K562 (cell line): ENCODE data around the gene PTPRU. TPM values are rescaled to one million over a fixed set of nuclear protein-coding genes. Genes with fewer than 3 reads are reported as not detected.

Experiments used
- ATAC-seq: fragments of 200-7000 bp; cut with Tn5 transposase; 3 replicates; pipeline ENCODE4 v1.9.1; 2020; ENCODE audit warnings: moderate library complexity
- BruUV-seq: library from RNA; stranded (reverse); fragments of 400-500 nt; replicated peaks from 2 replicates; lab custom pipeline; 2021; lab: Mats Ljungman, UMichigan
- CTCF ChIA-PET: fragments of 300-600 bp; formaldehyde crosslinking; extraction: SDS; loops from one replicate; lab custom pipeline; 2021; ENCODE audit warnings: low intra/inter-chr PET ratio; lab: Yijun Ruan, JAX
- POLR2A ChIA-PET: fragments of 300-600, 350-650 bp; sonication (Branson Sonifier 250); formaldehyde crosslinking; extraction: SDS; loops from one replicate; lab custom pipeline; 2021; ENCODE audit warnings: antibody characterized with exemption, inconsistent platforms; lab: Yijun Ruan, JAX
- DNase-seq, 4 experiments: peaks; one replicate each; pipeline versions ENCODE4 v3.0.0 to v3.0.0-alpha.2; 2011 to 2018; ENCODE audit warnings: low spot score in 3 of 4, mixed read lengths in 3 of 4; ENCODE audit errors: extremely low read depth in 1 of 4
- FAIRE-seq: peaks from 2 replicates; lab custom pipeline; 2011; peaks lifted over from hg19 to GRCh38; lab: Jason Lieb, UNC
- H2AFZ ChIP-seq: 2 replicates; pipeline ENCODE4 v1.6.0; 2011; ENCODE audit warnings: low read depth, low read length, control low read depth, inconsistent platforms
- H3K27ac ChIP-seq: fragments of 200-600 bp; 3 replicates; pipeline ENCODE4 v1.8.0; 2011; ENCODE audit warnings: low read depth, mild to moderate bottlenecking, control low read depth, inconsistent platforms, low read length, moderate library complexity, mixed read lengths; ENCODE audit errors: extremely low read depth
- H3K27me3 ChIP-seq, 2 experiments: fragments of 300-600 bp in 1 of 2; 2 replicates in 1 of 2; 3 replicates in 1 of 2; pipeline versions ENCODE4 v1.6.0 to v1.8.0; 2011; ENCODE audit warnings: inconsistent platforms in 2 of 2, low read length in 2 of 2, mild to moderate bottlenecking in 1 of 2, mixed read lengths in 1 of 2, moderate library complexity in 1 of 2; ENCODE audit not compliant: control insufficient read depth in 2 of 2, insufficient read depth in 2 of 2
- H3K36me3 ChIP-seq: fragments of 300-600 bp; 3 replicates; pipeline ENCODE4 v1.8.0; 2011; ENCODE audit warnings: mild to moderate bottlenecking, low read length, inconsistent platforms; ENCODE audit not compliant: control insufficient read depth, insufficient read depth
- H3K4me1 ChIP-seq, 2 experiments: fragments of 200-600 bp in 1 of 2; replicated peaks in 1 of 2; 2 replicates in 1 of 2; 3 replicates in 1 of 2; pipeline versions ENCODE4 v1.5.1 to v1.8.0; 2011; ENCODE audit warnings: inconsistent platforms in 2 of 2, low read length in 2 of 2, mild to moderate bottlenecking in 1 of 2, mixed read lengths in 1 of 2, moderate library complexity in 1 of 2; ENCODE audit not compliant: control insufficient read depth in 2 of 2, insufficient read depth in 2 of 2
- H3K4me2 ChIP-seq: 2 replicates; pipeline ENCODE4 v1.6.1; 2011; ENCODE audit warnings: low read length, control low read depth, inconsistent platforms, mixed read lengths; ENCODE audit not compliant: insufficient read depth
- H3K4me3 ChIP-seq: fragments of 200-600 bp; sonication (generic), shearing (Covaris generic); 2 replicates; pipeline ENCODE4 v1.5.1; 2016; ENCODE audit warnings: control low read depth, inconsistent platforms
- H3K79me2 ChIP-seq: fragments of 200-600 bp; 3 replicates; pipeline ENCODE4 v1.8.0; 2011; ENCODE audit warnings: low read length, inconsistent platforms; ENCODE audit not compliant: control insufficient read depth, insufficient read depth
- H3K9ac ChIP-seq, 2 experiments: 2 replicates each; pipeline versions ENCODE4 v1.6.0 to v1.6.1; 2011; ENCODE audit warnings: low read depth in 2 of 2, low read length in 2 of 2, control low read depth in 1 of 2, inconsistent platforms in 1 of 2, mild to moderate bottlenecking in 1 of 2, mixed read lengths in 1 of 2; ENCODE audit not compliant: insufficient read depth in 1 of 2
- H3K9me1 ChIP-seq: one replicate; pipeline ENCODE4 v1.6.0; 2011; ENCODE audit warnings: inconsistent platforms, mild to moderate bottlenecking, low read length, moderate library complexity; ENCODE audit not compliant: control insufficient read depth, insufficient read depth
- H3K9me3 ChIP-seq: replicated peaks from 2 replicates; pipeline ENCODE4 v1.5.1; 2011; ENCODE audit warnings: low read depth, low read length, inconsistent platforms; ENCODE audit not compliant: control insufficient read depth, insufficient read depth
- H4K20me1 ChIP-seq: replicated peaks from 2 replicates; pipeline ENCODE4 v1.6.1; 2011; ENCODE audit warnings: low read length, inconsistent platforms, mixed read lengths; ENCODE audit not compliant: control insufficient read depth, insufficient read depth
- CEBPB ChIP-seq: fragments of 450-650 bp; IDR thresholded peaks from 2 replicates; pipeline ENCODE4 v1.6.1; 2016; ENCODE audit warnings: missing genetic modification characterization, missing compliant biosample characterization
- ETV6 ChIP-seq, 3 experiments: fragments of 150-350 bp in 1 of 3; sonication (generic) in 1 of 3; formaldehyde crosslinking in 1 of 3; IDR thresholded peaks; 2 replicates each; pipeline versions ENCODE4 v1.6.1 to v1.8.0; 2014 to 2022; ENCODE audit warnings: borderline replicate concordance in 2 of 3, low read depth in 2 of 3, antibody characterized with exemption in 1 of 3, low read length in 1 of 3, mild to moderate bottlenecking in 1 of 3, missing genetic modification reagents in 1 of 3
- MAFF ChIP-seq: IDR thresholded peaks from 2 replicates; pipeline ENCODE4 v1.6.1; 2012; ENCODE audit warnings: low read length, improper control_type of control experiment
- MCM2 ChIP-seq: fragments of 450-650 bp; IDR thresholded peaks from 2 replicates; pipeline ENCODE4 v1.6.1; 2017; ENCODE audit warnings: low read depth, mild to moderate bottlenecking
- SMARCA4 ChIP-seq: fragments of 450-650 bp; IDR thresholded peaks from 2 replicates; pipeline ENCODE4 v1.6.1; 2016
- SREBF2 ChIP-seq: sonication (generic); formaldehyde crosslinking; IDR thresholded peaks from 2 replicates; pipeline ENCODE4 v1.4.0; 2020; ENCODE audit warnings: mild to moderate bottlenecking, missing genetic modification reagents
- TBL1XR1 ChIP-seq, 2 experiments: IDR thresholded peaks; 2 replicates each; pipeline ENCODE4 v1.6.1; 2012; ENCODE audit warnings: improper control_type of control experiment in 2 of 2, low read length in 2 of 2, mild to moderate bottlenecking in 1 of 2
- TRIM25 ChIP-seq: fragments of 450-650 bp; IDR thresholded peaks from 2 replicates; pipeline ENCODE4 v1.7.0; 2016; ENCODE audit warnings: borderline replicate concordance
- ZC3H4 ChIP-seq: sonication (generic); formaldehyde crosslinking; IDR thresholded peaks from 2 replicates; pipeline ENCODE4 v1.9.0; 2021; ENCODE audit warnings: missing genetic modification reagents, borderline replicate concordance
- ZNF445 ChIP-seq: fragments of 250-450 bp; sonication (Bioruptor Pico); IDR thresholded peaks from 2 replicates; pipeline ENCODE4 v1.4.0; 2020; ENCODE audit warnings: low read depth, mild to moderate bottlenecking, moderate library complexity
- in situ Hi-C: fragments of 300-500 bp; cut with MboI; formaldehyde crosslinking; loops from 4 replicates; pipeline ENCODE4 v1.15.0; 2018; ENCODE audit warnings: inconsistent platforms, mixed read lengths
- intact Hi-C: fragments of 100-400 bp; cut with micrococcal nuclease; formaldehyde crosslinking; loops from 2 replicates; pipeline ENCODE4 v1.14.2; 2022
- polyA plus RNA-seq, 8 experiments: library from polyadenylated mRNA; depleted of rRNA in 4 of 8; stranded (reverse) in 5 of 8; unstranded in 3 of 8; fragments of >200 nt; fragmentation: Nextera tagmentation in 2 of 8; fragmentation: Illumina TruSeq in 1 of 8; extraction: Ambion mirVana in 2 of 8; extraction: Trizol in 1 of 8; gene quantifications; 2 replicates each; pipeline versions ENCODE4 v1.2.1 to v1.2.3, GENCODE V29; 2011 to 2014; ENCODE audit warnings: inconsistent platforms in 1 of 8, missing spikeins in 1 of 8
- total RNA-seq, 7 experiments: library from RNA; depleted of rRNA in 6 of 7; stranded (reverse); fragments of >200 nt in 6 of 7; fragmentation: Illumina TruSeq in 2 of 7; extraction: Trizol in 2 of 7; gene quantifications; 2 replicates each; pipeline versions ENCODE4 v1.2.1 to v1.2.3, GENCODE V29; 2011 to 2021; ENCODE audit warnings: low replicate concordance in 1 of 7
- TF ChIP-seq, protein P1 (sequence below): fragments of 450-650 bp; IDR thresholded peaks from 2 replicates; pipeline ENCODE4 v1.6.1; 2016; ENCODE audit warnings: antibody characterized with exemption
- TF ChIP-seq, protein P2 (sequence below): IDR thresholded peaks from 2 replicates; pipeline ENCODE4 v1.6.1; 2012; ENCODE audit warnings: low read depth, low read length, improper control_type of control experiment, borderline replicate concordance

PTPRU gene
- total and polyA plus RNA-seq, 9 of the 15 experiments (the other 6 are each of a cell fraction or from before 2014, with no cell fraction given) = 0.01 to 2.9 (median 1.0) TPM

DNA sequence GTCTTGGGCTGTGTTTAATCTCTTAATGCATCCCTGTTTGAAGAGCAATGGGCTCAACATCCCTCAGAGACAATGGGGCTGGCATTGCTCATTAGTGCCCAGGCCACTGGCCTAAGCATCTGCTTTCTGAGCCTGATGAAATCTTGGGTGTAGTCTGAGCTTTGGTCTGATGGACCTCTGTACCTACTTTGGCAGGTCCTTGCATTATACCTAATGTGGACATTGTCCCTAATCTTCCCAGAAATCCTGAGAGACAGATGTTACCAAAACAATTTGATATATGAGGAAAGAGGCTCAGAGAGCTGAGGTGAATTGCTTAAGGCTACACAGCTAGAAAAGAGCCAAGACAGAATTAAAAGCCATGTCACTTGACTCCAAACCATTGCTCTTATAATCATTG, 95.0 kb downstream of the PTPRU start:
- Histone ChIP-seq H3K27me3 (peaks cover 4 to 27% of the 10 kb centered on the region in 2 experiments; a peak in 4 of 5 replicates), H3K4me1 (no peaks in the 10 kb centered on the region), H2AFZ (no peak overlapping the region), H3K4me2 (no peak overlapping the region), H3K27ac (no peak overlapping the region), H4K20me1 (no peaks in the 10 kb centered on the region), H3K79me2 (no peaks in the 10 kb centered on the region), H3K9me1 (no peaks in the 10 kb centered on the region), H3K9me3 (no peaks in the 10 kb centered on the region), H3K9ac (no peak overlapping the region), H3K36me3 (no peaks in the 10 kb centered on the region), H3K4me3 (no peak overlapping the region)
- POLR2A ChIA-PET = interaction anchor here (0.9 to 1.3 kb wide), 3 partner anchors 12 to 96 kb away, joined by 3 to 4 read pairs (median 3); no protein-coding TSS in a partner anchor
- DNase-seq (no peak), ATAC-seq (no peak), FAIRE-seq (no peak)
- intact Hi-C loops = no loop called here
- CTCF ChIA-PET = interaction anchor here (0.6 kb wide), 1 partner anchor 732 kb away, joined by 3 read pairs; no protein-coding TSS in a partner anchor
- TF ChIP-seq, protein P1, sequence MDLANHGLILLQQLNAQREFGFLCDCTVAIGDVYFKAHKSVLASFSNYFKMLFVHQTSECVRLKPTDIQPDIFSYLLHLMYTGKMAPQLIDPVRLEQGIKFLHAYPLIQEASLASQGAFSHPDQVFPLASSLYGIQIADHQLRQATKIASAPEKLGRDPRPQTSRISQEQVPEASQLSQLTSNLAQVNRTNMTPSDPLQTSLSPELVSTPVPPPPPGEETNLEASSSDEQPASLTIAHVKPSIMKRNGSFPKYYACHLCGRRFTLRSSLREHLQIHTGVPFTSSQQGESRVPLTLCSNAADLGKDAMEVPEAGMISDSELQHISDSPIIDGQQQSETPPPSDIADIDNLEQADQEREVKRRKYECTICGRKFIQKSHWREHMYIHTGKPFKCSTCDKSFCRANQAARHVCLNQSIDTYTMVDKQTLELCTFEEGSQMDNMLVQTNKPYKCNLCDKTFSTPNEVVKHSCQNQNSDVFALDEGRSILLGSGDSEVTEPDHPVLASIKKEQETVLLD = no peak
- no peak for TF ChIP-seq SREBF2 (CRISPR knock-in tag)
- TF ChIP-seq TBL1XR1 (IDR thresholded peaks at IDR 0.05; ENCODE audit: low read length in 2 of 2) = no peak
- TF ChIP-seq TRIM25 = no peak
- no peak for TF ChIP-seq ZC3H4 (CRISPR knock-in tag)
- no peak for TF ChIP-seq ETV6 (IDR thresholded peaks at IDR 0.05; ENCODE audit: borderline replicate concordance in 1 of 2, low read depth in 2 of 2, low read length in 1 of 2)
- TF ChIP-seq ETV6 (CRISPR knock-in tag; IDR thresholded peaks at IDR 0.05; ENCODE audit: borderline replicate concordance) = no peak
- TF ChIP-seq CEBPB (tag) = no peak
- TF ChIP-seq MAFF = no peak
- no peak for TF ChIP-seq MCM2
- no peak for TF ChIP-seq SMARCA4
- TF ChIP-seq ZNF445 (CRISPR knock-in tag) = no peak
- TF ChIP-seq, protein P2, sequence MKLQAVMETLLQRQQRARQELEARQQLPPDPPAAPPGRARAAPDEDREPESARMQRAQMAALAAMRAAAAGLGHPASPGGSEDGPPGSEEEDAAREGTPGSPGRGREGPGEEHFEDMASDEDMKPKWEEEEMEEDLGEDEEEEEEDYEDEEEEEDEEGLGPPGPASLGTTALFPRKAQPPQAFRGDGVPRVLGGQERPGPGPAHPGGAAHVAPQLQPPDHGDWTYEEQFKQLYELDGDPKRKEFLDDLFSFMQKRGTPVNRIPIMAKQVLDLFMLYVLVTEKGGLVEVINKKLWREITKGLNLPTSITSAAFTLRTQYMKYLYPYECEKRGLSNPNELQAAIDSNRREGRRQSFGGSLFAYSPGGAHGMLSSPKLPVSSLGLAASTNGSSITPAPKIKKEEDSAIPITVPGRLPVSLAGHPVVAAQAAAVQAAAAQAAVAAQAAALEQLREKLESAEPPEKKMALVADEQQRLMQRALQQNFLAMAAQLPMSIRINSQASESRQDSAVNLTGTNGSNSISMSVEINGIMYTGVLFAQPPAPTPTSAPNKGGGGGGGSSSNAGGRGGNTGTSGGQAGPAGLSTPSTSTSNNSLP = no peak
- BruUV-seq = no TSS peak
- in situ Hi-C loops = no loop called here
